Hepatocyte (in vitro differentiated cells): ENCODE results near the gene CDC20B. TPM values are rescaled to one million over a fixed set of nuclear protein-coding genes. Genes with fewer than 3 reads are reported as not detected.
"Not testable (repeated sequence)": the region's sequence is repeated elsewhere in the genome, so short reads cannot be mapped to it uniquely, and the experiment has no call there.

Source experiments
- DNase-seq: peaks from one replicate; pipeline ENCODE4 v3.0.0-alpha.2; 2016; ENCODE audit warnings: low spot score
- H2AFZ ChIP-seq: fragments of 200-600 bp; sonication (generic); 2 replicates; pipeline ENCODE4 v1.6.0; 2016; ENCODE audit warnings: antibody characterized with exemption, mild to moderate bottlenecking
- H3K27ac ChIP-seq: fragments of 200-600 bp; sonication (generic); 2 replicates; pipeline ENCODE4 v1.5.1; 2016; ENCODE audit warnings: mild to moderate bottlenecking
- H3K27me3 ChIP-seq: fragments of 200-600 bp; sonication (generic); 2 replicates; pipeline ENCODE4 v1.6.1; 2016
- H3K36me3 ChIP-seq: fragments of 200-600 bp; sonication (generic); replicated peaks from 2 replicates; pipeline ENCODE4 v1.5.1; 2016; ENCODE audit warnings: low read depth; ENCODE audit not compliant: insufficient read depth
- H3K4me1 ChIP-seq: fragments of 200-600 bp; sonication (generic); 2 replicates; pipeline ENCODE4 v1.5.1; 2016; ENCODE audit warnings: mild to moderate bottlenecking, moderate library complexity; ENCODE audit not compliant: insufficient read depth
- H3K4me2 ChIP-seq: fragments of 200-600 bp; sonication (generic); 2 replicates; pipeline ENCODE4 v1.6.0; 2016
- H3K4me3 ChIP-seq: fragments of 200-600 bp; sonication (generic); 2 replicates; pipeline ENCODE4 v1.5.1; 2016; ENCODE audit warnings: mild to moderate bottlenecking
- H3K79me2 ChIP-seq: fragments of 200-600 bp; sonication (generic); 2 replicates; pipeline ENCODE4 v1.6.0; 2017; ENCODE audit warnings: mild to moderate bottlenecking
- H3K9me2 ChIP-seq: fragments of 200-600 bp; sonication (generic); replicated peaks from 2 replicates; pipeline ENCODE4 v1.6.0; 2017; ENCODE audit warnings: mild to moderate bottlenecking; ENCODE audit not compliant: insufficient read depth
- H3K9me3 ChIP-seq: fragments of 200-600 bp; sonication (generic); 2 replicates; pipeline ENCODE4 v1.5.1; 2016; ENCODE audit warnings: low read depth, mild to moderate bottlenecking
- H4K20me1 ChIP-seq: fragments of 200-600 bp; sonication (generic); 2 replicates; pipeline ENCODE4 v1.6.0; 2016; ENCODE audit warnings: mild to moderate bottlenecking; ENCODE audit not compliant: insufficient read depth, poor library complexity, severe bottlenecking
- EZH2 ChIP-seq: fragments of 200-600 bp; sonication (generic); IDR thresholded peaks from 2 replicates; pipeline ENCODE4 v1.6.1; 2016; ENCODE audit warnings: antibody characterized with exemption, mild to moderate bottlenecking, borderline replicate concordance
- EZH2phosphoT487 ChIP-seq: fragments of 200-600 bp; sonication (generic); IDR thresholded peaks from one replicate; pipeline ENCODE4 v1.6.1; 2018; ENCODE audit warnings: antibody characterized with exemption, mild to moderate bottlenecking, low read depth, moderate library complexity; ENCODE audit not compliant: unreplicated experiment, severe bottlenecking
- WGBS: methylation state at CpG from one replicate; pipeline ENCODE4 v1.1.6; 2016; ENCODE audit warnings: low lambda C conversion rate; ENCODE audit errors: missing lambda C conversion rate; 5-methylcytosine and 5-hydroxymethylcytosine counted together
- polyA plus RNA-seq: library from polyadenylated mRNA; unstranded; fragments of >200 nt; fragmentation: Nextera tagmentation; extraction: Ambion mirVana; gene quantifications from 2 replicates; pipeline ENCODE4 v1.2.1, GENCODE V29; 2016
- total RNA-seq: library from RNA; depleted of rRNA; stranded (reverse); fragments of >200 nt; gene quantifications from 2 replicates; pipeline ENCODE4 v1.2.3, GENCODE V29; 2014
- TF ChIP-seq, protein P1 (sequence below): fragments of 200-600 bp; sonication (generic); IDR thresholded peaks from 2 replicates; pipeline ENCODE4 v1.5.1; 2016; ENCODE audit warnings: antibody characterized with exemption, mild to moderate bottlenecking; ENCODE audit not compliant: poor library complexity

CDC20B gene
- total and polyA plus RNA-seq, 2 experiments from 2014 or later: 0.30 TPM; not detected in 1

GRCh38 chr5:55102348-55102747, 70.6 kb downstream of the CDC20B start, which contains the start of gene GZMA:
Gene GZMA (plus strand): TSS chr5:55102646. CDS start chr5:55102683, 37 bp downstream.
- H3K4me3 ChIP-seq: no peak within 1 kb of the TSS
- no peak within 1 kb of the TSS for H3K4me2 ChIP-seq
- no peaks in the 10 kb centered on the region for H3K79me2 ChIP-seq
- H3K9me3 ChIP-seq: no peaks in the 10 kb centered on the region
- DNase-seq: no peak
- no peaks in the 10 kb centered on the region for H4K20me1 ChIP-seq
- WGBS: 86% methylated on average over 3 of the region's 3 CpGs
- no peaks in the 10 kb centered on the region for H3K4me1 ChIP-seq
- no peaks in the 10 kb centered on the region for H3K9me2 ChIP-seq
- H3K36me3 ChIP-seq: no peaks in the 10 kb centered on the region
- H3K27ac ChIP-seq: no peak within 1 kb of the TSS
- no peak for TF ChIP-seq EZH2phosphoT487
- TF ChIP-seq, protein P1, sequence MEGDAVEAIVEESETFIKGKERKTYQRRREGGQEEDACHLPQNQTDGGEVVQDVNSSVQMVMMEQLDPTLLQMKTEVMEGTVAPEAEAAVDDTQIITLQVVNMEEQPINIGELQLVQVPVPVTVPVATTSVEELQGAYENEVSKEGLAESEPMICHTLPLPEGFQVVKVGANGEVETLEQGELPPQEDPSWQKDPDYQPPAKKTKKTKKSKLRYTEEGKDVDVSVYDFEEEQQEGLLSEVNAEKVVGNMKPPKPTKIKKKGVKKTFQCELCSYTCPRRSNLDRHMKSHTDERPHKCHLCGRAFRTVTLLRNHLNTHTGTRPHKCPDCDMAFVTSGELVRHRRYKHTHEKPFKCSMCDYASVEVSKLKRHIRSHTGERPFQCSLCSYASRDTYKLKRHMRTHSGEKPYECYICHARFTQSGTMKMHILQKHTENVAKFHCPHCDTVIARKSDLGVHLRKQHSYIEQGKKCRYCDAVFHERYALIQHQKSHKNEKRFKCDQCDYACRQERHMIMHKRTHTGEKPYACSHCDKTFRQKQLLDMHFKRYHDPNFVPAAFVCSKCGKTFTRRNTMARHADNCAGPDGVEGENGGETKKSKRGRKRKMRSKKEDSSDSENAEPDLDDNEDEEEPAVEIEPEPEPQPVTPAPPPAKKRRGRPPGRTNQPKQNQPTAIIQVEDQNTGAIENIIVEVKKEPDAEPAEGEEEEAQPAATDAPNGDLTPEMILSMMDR: no peak
- TF ChIP-seq EZH2: no peak
- no peak within 1 kb of the TSS for H2AFZ ChIP-seq
- no peaks in the 10 kb centered on the region for H3K27me3 ChIP-seq

GRCh38 chr5:55101556-55102276, 71.3 kb downstream of the CDC20B start:
- Histone ChIP-seq H3K9me2 (no peaks in the 10 kb centered on the region), H3K4me2 (no peak overlapping the region), H2AFZ (no peak overlapping the region), H3K27me3 (no peaks in the 10 kb centered on the region), H3K79me2 (no peaks in the 10 kb centered on the region), H3K4me1 (no peaks in the 10 kb centered on the region), H3K4me3 (no peak overlapping the region), H4K20me1 (no peaks in the 10 kb centered on the region), H3K27ac (no peak overlapping the region), H3K9me3 (no peaks in the 10 kb centered on the region), H3K36me3 (no peaks in the 10 kb centered on the region)
- 90% methylated on average over 4 of the region's 5 CpGs for WGBS
- no peak for DNase-seq
- TF ChIP-seq EZH2 (no peak), EZH2phosphoT487 (no peak)
- TF ChIP-seq, protein P1: no peak

DNA sequence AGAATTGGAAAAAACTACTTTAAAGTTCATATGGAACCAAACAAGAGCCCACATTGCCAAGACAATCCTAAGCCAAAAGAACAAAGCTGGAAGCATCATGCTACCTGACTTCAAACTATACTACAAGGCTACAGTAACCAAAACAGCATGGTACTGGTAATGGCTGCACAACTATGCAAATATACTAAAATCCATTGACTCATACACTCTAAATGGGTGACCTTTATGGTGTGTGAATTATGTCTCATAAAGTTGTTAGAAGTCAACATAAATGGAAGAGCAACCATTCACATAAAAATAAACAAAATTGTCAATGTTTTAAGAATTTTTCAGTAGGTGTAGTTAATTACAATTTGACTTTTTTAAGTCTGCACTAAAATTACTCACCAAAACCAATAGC, 71.8 kb downstream of the CDC20B start:
- H3K4me2 ChIP-seq, H4K20me1 ChIP-seq, H3K4me3 ChIP-seq, H3K9me3 ChIP-seq, H2AFZ ChIP-seq, DNase-seq, H3K4me1 ChIP-seq, H3K79me2 ChIP-seq, H3K9me2 ChIP-seq, H3K27me3 ChIP-seq, H3K36me3 ChIP-seq, H3K27ac ChIP-seq: not testable (repeated sequence)

DNA sequence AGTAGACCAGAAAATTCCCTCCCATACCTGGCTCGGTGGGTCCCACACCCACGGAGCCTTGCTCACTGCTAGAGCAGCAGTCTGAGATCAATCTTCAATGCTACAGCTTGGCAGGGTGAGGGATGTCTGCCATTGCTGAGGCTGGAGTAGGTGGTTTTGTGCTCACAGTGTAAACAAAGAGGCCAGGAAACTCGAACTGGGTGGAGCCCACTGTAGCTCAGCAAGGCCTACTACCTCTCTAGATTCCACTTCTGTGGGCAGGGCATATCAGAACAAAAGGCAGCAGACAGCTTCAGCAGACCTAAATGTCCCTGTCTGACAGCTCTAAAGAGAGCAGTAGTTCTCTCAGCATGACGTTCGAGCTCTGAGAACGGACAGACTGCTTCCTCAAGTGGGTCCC, 76.1 kb downstream of the CDC20B start:
- Histone ChIP-seq H2AFZ (no peak overlapping the region), H3K79me2 (no peaks in the 10 kb centered on the region), H4K20me1 (no peaks in the 10 kb centered on the region), H3K27ac (no peak overlapping the region), H3K4me1 (no peaks in the 10 kb centered on the region), H3K36me3 (no peaks in the 10 kb centered on the region), H3K9me3 (no peaks in the 10 kb centered on the region), H3K4me3 (no peak overlapping the region), H3K9me2 (no peaks in the 10 kb centered on the region), H3K4me2 (no peak overlapping the region), H3K27me3 (no peaks in the 10 kb centered on the region)
- no peak for DNase-seq
- WGBS: 87% methylated on average over 6 of the region's 6 CpGs
- TF ChIP-seq EZH2: no peak
- TF ChIP-seq EZH2phosphoT487: no peak
